ENCODE measurements around the gene LRRC55. TPM values are rescaled to one million over a fixed set of nuclear protein-coding genes. Genes with fewer than 3 reads are reported as not detected.

Gene LRRC55
- total RNA-seq, 1 experiment from 2014 or later = not detected

DNA sequence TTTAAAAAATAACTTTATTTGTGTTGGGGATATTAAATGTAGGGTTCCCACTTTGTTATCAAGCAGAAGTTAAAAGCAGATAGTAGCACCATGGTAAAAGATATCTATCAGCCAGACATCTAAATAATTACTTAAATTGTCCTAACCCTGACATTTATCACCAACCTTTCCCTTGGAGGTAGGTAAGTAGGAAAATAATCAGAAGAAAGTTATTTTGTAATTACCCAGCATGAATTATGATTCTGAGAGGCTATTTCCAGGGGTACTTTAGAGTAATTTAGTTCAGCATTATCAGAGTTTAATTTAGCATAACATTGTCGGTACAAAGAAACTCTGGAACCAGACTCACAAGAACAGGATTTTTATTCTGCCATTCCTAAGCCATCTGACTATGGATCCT, 23.2 kb upstream of the LRRC55 start:
- Mint-ChIP-seq H3K36me3 (ENCODE audit: insufficient read depth, unreplicated experiment) (no peaks in the 10 kb centered on the region), H3K4me3 (ENCODE audit: unreplicated experiment) (no peak overlapping the region), H3K4me1 (ENCODE audit: insufficient read depth, unreplicated experiment) (peaks cover 11% of the 10 kb centered on the region), H3K9me3 (ENCODE audit: unreplicated experiment) (no peaks in the 10 kb centered on the region), H3K27me3 (ENCODE audit: insufficient read depth, unreplicated experiment) (no peaks in the 10 kb centered on the region), H3K27ac (ENCODE audit: low read depth, unreplicated experiment) (no peak overlapping the region)
- intact Hi-C loops (cut with micrococcal nuclease) = no loop called here
- ChIA-PET POLR2A (interaction anchor here (1.1 kb wide), 1 partner anchor 39 kb away, joined by 4 read pairs; no protein-coding TSS in a partner anchor), CTCF (no interaction called here)
- DNase-seq (ENCODE audit: unreplicated experiment) = no peak
- no TSS peak for BruUV-seq (replicated peaks)
- TF ChIP-seq, protein P1, sequence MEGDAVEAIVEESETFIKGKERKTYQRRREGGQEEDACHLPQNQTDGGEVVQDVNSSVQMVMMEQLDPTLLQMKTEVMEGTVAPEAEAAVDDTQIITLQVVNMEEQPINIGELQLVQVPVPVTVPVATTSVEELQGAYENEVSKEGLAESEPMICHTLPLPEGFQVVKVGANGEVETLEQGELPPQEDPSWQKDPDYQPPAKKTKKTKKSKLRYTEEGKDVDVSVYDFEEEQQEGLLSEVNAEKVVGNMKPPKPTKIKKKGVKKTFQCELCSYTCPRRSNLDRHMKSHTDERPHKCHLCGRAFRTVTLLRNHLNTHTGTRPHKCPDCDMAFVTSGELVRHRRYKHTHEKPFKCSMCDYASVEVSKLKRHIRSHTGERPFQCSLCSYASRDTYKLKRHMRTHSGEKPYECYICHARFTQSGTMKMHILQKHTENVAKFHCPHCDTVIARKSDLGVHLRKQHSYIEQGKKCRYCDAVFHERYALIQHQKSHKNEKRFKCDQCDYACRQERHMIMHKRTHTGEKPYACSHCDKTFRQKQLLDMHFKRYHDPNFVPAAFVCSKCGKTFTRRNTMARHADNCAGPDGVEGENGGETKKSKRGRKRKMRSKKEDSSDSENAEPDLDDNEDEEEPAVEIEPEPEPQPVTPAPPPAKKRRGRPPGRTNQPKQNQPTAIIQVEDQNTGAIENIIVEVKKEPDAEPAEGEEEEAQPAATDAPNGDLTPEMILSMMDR (IDR thresholded peaks at IDR 0.05; ENCODE audit: unreplicated experiment) = no peak

DNA sequence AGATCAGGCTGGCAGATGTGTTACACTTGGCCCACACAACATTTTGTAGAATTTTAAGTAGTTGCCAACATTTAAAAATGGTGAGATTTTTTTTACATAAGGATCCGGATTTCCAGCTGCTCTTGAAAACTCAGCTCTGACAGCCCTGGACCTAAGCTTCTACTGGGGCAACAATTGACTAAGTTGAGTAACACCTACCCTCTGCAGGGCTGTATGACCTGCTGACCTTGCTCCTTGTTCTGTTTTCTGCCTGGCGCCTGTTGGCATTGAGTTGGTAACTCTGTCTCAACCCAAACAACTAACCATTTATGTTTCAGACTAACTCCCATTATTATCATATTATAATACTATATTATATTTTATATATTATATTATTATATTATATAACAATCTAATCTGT, 21.1 kb upstream of the LRRC55 start:
- no peaks in the 10 kb centered on the region for H3K27me3 Mint-ChIP-seq (ENCODE audit: insufficient read depth, unreplicated experiment)
- no peaks in the 10 kb centered on the region for H3K36me3 Mint-ChIP-seq (ENCODE audit: insufficient read depth, unreplicated experiment)
- ChIA-PET POLR2A (no interaction called here), CTCF (interaction anchor here (0.6 to 0.7 kb wide), 2 partner anchors 12 to 332 kb away, joined by 3 to 5 read pairs; no protein-coding TSS in a partner anchor)
- intact Hi-C loops (cut with micrococcal nuclease) = no loop called here
- TF ChIP-seq, protein P1 (IDR thresholded peaks at IDR 0.05; ENCODE audit: unreplicated experiment) = no peak
- H3K9me3 Mint-ChIP-seq (ENCODE audit: unreplicated experiment) = no peaks in the 10 kb centered on the region
- H3K4me3 Mint-ChIP-seq (ENCODE audit: unreplicated experiment) = no peak overlapping the region
- no peak for DNase-seq (ENCODE audit: unreplicated experiment)
- no peak overlapping the region for H3K27ac Mint-ChIP-seq (ENCODE audit: low read depth, unreplicated experiment)
- BruUV-seq (replicated peaks) = no TSS peak
- H3K4me1 Mint-ChIP-seq (ENCODE audit: insufficient read depth, unreplicated experiment) = peaks cover 11% of the 10 kb centered on the region

DNA sequence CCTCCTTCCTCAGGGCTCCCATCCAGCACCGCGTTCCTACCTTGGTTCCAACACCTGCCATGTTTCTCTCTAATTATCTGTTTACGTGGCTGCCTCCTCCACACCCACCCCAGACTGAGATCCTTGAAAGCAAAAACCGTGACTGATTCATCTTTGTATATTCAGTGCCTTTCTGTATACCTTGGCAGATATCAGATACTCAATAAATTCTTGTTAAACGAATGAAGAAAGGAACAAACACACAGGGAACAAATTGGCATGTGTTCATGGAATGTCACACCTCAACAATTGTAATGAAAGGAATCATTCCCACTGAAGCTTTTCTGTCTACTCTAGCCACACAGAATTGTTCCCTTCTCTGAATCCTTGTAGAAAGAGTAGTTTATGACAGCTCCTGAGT, 20.4 kb upstream of the LRRC55 start:
- Mint-ChIP-seq H3K27me3 (ENCODE audit: insufficient read depth, unreplicated experiment) (no peaks in the 10 kb centered on the region), H3K4me3 (ENCODE audit: unreplicated experiment) (no peak overlapping the region), H3K36me3 (ENCODE audit: insufficient read depth, unreplicated experiment) (no peaks in the 10 kb centered on the region), H3K9me3 (ENCODE audit: unreplicated experiment) (no peaks in the 10 kb centered on the region), H3K4me1 (ENCODE audit: insufficient read depth, unreplicated experiment) (peaks cover 11% of the 10 kb centered on the region), H3K27ac (ENCODE audit: low read depth, unreplicated experiment) (no peak overlapping the region)
- TF ChIP-seq, protein P1 (IDR thresholded peaks at IDR 0.05; ENCODE audit: unreplicated experiment) = no peak
- DNase-seq (ENCODE audit: unreplicated experiment) = no peak
- CTCF ChIA-PET = no interaction called here
- POLR2A ChIA-PET = no interaction called here
- intact Hi-C loops (cut with micrococcal nuclease) = no loop called here
- BruUV-seq (replicated peaks) = no TSS peak

DNA sequence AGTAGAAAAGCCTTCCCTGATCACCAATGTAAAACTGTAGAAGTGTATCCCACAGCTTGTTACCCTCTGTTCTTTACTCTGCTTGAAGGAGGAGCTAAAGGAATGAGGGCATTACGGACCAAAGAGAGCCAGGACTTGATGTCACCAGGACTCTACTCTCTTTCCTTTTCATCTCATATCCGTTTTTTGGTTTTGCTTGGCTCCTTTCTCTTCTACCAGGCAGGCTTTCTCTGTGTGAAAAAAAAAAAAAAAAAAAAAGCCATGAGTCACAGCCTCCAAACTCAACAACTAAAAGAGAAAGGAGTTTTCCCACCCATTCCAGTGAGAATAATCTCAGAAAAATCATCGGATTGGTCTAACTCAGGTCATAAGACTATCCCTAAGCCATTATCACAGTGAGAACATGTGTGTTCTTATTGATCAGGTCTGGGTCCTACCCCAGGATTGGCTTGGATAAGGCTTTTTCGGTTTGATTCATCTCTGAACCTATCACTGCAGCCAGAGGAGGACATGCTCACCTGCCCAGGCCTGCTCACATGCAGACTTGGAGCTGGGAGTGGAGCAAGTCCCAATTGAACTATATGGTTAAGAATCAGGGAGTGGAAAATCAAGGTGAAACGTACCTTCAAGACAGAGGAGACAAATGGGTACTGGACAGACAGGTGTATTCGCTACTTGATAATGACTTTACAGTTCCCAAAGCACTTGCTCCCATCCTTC, 19.4 kb upstream of the LRRC55 start:
- Mint-ChIP-seq H3K36me3 (ENCODE audit: insufficient read depth, unreplicated experiment) (no peaks in the 10 kb centered on the region), H3K27ac (ENCODE audit: low read depth, unreplicated experiment) (no peak overlapping the region), H3K4me3 (ENCODE audit: unreplicated experiment) (no peak overlapping the region), H3K4me1 (ENCODE audit: insufficient read depth, unreplicated experiment) (peaks cover 11% of the 10 kb centered on the region), H3K9me3 (ENCODE audit: unreplicated experiment) (no peaks in the 10 kb centered on the region), H3K27me3 (ENCODE audit: insufficient read depth, unreplicated experiment) (no peaks in the 10 kb centered on the region)
- no TSS peak for BruUV-seq (replicated peaks)
- DNase-seq (ENCODE audit: unreplicated experiment) = peak; percentile 9
- CTCF ChIA-PET = interaction anchor here (0.6 to 1.9 kb wide), 4 partner anchors 15 to 119 kb away, joined by 3 to 18 read pairs (median 4); no protein-coding TSS in a partner anchor
- TF ChIP-seq, protein P1 (IDR thresholded peaks at IDR 0.05; ENCODE audit: unreplicated experiment) = no peak
- intact Hi-C loops (cut with micrococcal nuclease) = no loop called here
- POLR2A ChIA-PET = interaction anchor here (0.6 kb wide), 1 partner anchor 30 kb away, joined by 3 read pairs; no protein-coding TSS in a partner anchor
